Measurements from ENCODE around the gene INSYN1. TPM values are rescaled to one million over a fixed set of nuclear protein-coding genes. Genes with fewer than 3 reads are reported as not detected.

Gene INSYN1
- 10 to 100 TPM in 1 of 4 donors, 1 to 10 TPM in 3; 2.7 to 11.6 (median 7.7) TPM for total RNA-seq

- peak within 1 kb of the TSS; percentile 47 to 59 (median 52) for H3K4me3 ChIP-seq
- in situ Hi-C loops (cut with MboI; ENCODE audit: low sequenced_read_pairs in 4 of 4) (no loop called here), intact Hi-C loops (cut with DNase I; ENCODE audit: low total_unique reads) (no loop called here)
- H3K4me1 ChIP-seq, result peaks cover 5 to 6% of the 10 kb centered on the region in 2 donors
- ATAC-seq, result peak; percentile 60 to 66
- H3K9me3 ChIP-seq, result no peaks in the 10 kb centered on the region
- peaks cover 9 to 23% (median 18%) of the 10 kb centered on the region in 3 donors for H3K27me3 ChIP-seq
- H3K36me3 ChIP-seq, result no peaks in the 10 kb centered on the region
- TF ChIP-seq CTCF (IDR thresholded peaks at IDR 0.05 in 4 of 5, conservative IDR thresholded peaks at IDR 0.05 in 1 of 5), result no peak
- no peak for TF ChIP-seq POLR2A (IDR thresholded peaks at IDR 0.05)
- H3K27ac ChIP-seq, result no peak within 1 kb of the TSS
- DNase-seq, result peak in 1 of 2 donors; percentile 8
Observed at GRCh38 chr15:73753250-73754130, at the start of gene INSYN1. INSYN1 (minus strand) TSS chr15:73753351; CDS start chr15:73751130, 2,221 bp downstream.

GRCh38 chr15:73802431-73803041, 49.4 kb upstream of the INSYN1 start:
- H3K4me1 ChIP-seq, result peaks cover 44 to 54% of the 10 kb centered on the region in 2 donors
- in situ Hi-C loops (cut with MboI; ENCODE audit: low sequenced_read_pairs in 4 of 4), result no loop called here

GRCh38 chr15:73800662-73801345, 47.7 kb upstream of the INSYN1 start:
- H3K4me3 ChIP-seq, result no peak overlapping the region
- H3K4me1 ChIP-seq, result peaks cover 44 to 54% of the 10 kb centered on the region in 2 donors
- intact Hi-C loops (cut with DNase I; ENCODE audit: low total_unique reads), result no loop called here
- H3K27ac ChIP-seq, result peak overlapping the region; percentile 42 to 67 (median 54)
- TF ChIP-seq CTCF (IDR thresholded peaks at IDR 0.05 in 4 of 5, conservative IDR thresholded peaks at IDR 0.05 in 1 of 5), result no peak
- TF ChIP-seq POLR2A (IDR thresholded peaks at IDR 0.05), result no peak
- DNase-seq, result peak; percentile 49 to 77
- peak; percentile 80 to 84 for ATAC-seq
- H3K9me3 ChIP-seq, result no peaks in the 10 kb centered on the region
- H3K27me3 ChIP-seq, result no peaks in the 10 kb centered on the region
- H3K36me3 ChIP-seq, result no peaks in the 10 kb centered on the region
- in situ Hi-C loops (cut with MboI; ENCODE audit: low sequenced_read_pairs in 4 of 4), result no loop called here

More at GRCh38 chr15:73802431-73803041, 49.4 kb upstream of the INSYN1 start:
- Histone ChIP-seq H3K27ac (peak overlapping the region; percentile 2 to 72 (median 31)), H3K9me3 (no peaks in the 10 kb centered on the region), H3K36me3 (no peaks in the 10 kb centered on the region), H3K27me3 (no peaks in the 10 kb centered on the region), H3K4me3 (no peak overlapping the region)
- TF ChIP-seq POLR2A (IDR thresholded peaks at IDR 0.05) (no peak), CTCF (IDR thresholded peaks at IDR 0.05 in 4 of 5, conservative IDR thresholded peaks at IDR 0.05 in 1 of 5) (no peak)
- DNase-seq (peak; percentile 77 to 83), ATAC-seq (peak; percentile 87 to 89)
- intact Hi-C loops (cut with DNase I; ENCODE audit: low total_unique reads), result loop anchor here (1.0 kb wide), 1 partner anchor 36 kb away; no protein-coding TSS in a partner anchor

- Histone ChIP-seq H3K4me3 (no peak overlapping the region), H3K27me3 (no peaks in the 10 kb centered on the region), H3K27ac (no peak overlapping the region), H3K9me3 (no peaks in the 10 kb centered on the region), H3K4me1 (peaks cover 44 to 50% of the 10 kb centered on the region in 2 donors), H3K36me3 (no peaks in the 10 kb centered on the region)
- ATAC-seq, result no peak
- TF ChIP-seq CTCF (IDR thresholded peaks at IDR 0.05 in 4 of 5, conservative IDR thresholded peaks at IDR 0.05 in 1 of 5) (no peak), POLR2A (IDR thresholded peaks at IDR 0.05) (no peak)
- in situ Hi-C loops (cut with MboI; ENCODE audit: low sequenced_read_pairs in 4 of 4), result no loop called here
- no peak for DNase-seq
- intact Hi-C loops (cut with DNase I; ENCODE audit: low total_unique reads), result no loop called here
Observed at GRCh38 chr15:73799466-73799865, 46.3 kb upstream of the INSYN1 start.
